GM08714 (cell line): ENCODE results near the gene OR2A5.

ENCODE experiments used
- H3K4me3 ChIP-seq: fragments of 200-500 bp; sonication (Bioruptor generic); 2 replicates; pipeline ENCODE4 v1.5.1; 2014; ENCODE audit warnings: mild to moderate bottlenecking, low read length, inconsistent platforms
- ZNF274 ChIP-seq: IDR thresholded peaks from 2 replicates; pipeline ENCODE4 v1.6.1; 2012; ENCODE audit warnings: mild to moderate bottlenecking, low read depth, low read length

Gene OR2A5

DNA sequence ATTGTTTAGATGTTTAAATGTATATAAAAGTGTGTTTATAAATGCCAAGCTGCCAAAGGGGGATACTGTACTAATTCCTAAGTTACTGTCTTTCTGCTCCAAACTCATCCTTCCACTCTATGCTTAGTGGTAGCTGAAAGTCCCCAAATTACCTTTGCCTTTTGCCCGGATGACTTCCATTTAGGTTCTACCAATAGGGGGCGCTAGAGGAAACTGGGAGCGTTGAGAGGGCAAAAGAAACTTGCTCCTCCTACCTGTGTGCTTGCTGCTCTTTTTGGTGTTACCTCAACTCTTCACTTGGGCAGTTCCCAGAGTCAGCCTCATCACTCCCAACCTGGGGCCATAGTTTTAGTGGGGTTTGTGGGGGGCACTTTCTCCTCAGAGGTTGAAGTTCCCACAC is 15.0 kb downstream of the OR2A5 start:
- TF ChIP-seq ZNF274: no peak
- H3K4me3 ChIP-seq: no peak overlapping the region

DNA sequence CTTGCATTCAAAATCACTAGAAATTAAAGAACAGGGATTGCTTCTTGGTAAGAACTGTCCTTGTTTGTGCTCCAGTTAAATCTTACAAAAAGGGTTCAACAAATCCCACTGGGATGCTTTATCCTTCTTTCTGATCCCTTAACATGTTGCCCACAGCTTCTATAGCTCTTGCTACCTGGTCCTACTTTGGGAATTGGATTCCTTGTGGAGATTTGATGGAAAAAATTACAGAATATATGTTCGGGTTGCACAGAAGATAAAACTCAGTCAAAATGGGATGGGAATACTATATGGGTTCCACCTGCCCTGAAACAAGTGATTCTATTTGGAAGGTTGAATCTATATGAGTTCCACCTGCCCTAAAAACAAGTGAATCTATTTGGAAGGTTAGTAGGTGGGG is 20.8 kb downstream of the OR2A5 start, which contains the start of gene OR2A25:
TSS of gene OR2A25 (plus strand) at position 301 of the 400 bp plus-strand sequence. CDS start 4,409 bp downstream, outside the sequence.
- TF ChIP-seq ZNF274: no peak
- no peak within 1 kb of the TSS for H3K4me3 ChIP-seq

DNA sequence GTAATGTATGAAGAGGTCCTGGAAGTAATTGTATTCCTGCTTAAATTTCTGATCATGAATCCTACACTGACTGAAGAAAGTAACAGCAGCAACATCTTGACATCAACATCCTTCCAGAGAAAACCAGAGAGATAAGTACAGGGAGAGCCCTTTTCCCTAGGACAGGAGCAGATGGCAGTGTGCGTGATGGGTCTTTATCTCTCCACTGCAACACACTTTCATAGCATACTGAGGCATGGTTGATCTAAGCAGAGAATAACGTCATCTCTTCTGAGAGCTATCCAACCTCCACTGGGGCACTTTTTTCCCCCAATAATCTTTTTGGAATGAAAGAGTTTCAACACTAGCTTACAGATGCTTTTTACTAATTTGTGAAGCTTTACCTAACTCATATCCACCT is 21.2 kb downstream of the OR2A5 start:
- TF ChIP-seq ZNF274: no peak
- H3K4me3 ChIP-seq: no peak overlapping the region

GRCh38 chr7:144074374-144074773 is 25.6 kb downstream of the OR2A5 start:
- no peak for TF ChIP-seq ZNF274
- no peak overlapping the region for H3K4me3 ChIP-seq

GRCh38 chr7:144085978-144086377 is 37.2 kb downstream of the OR2A5 start, which contains the start of gene OR2A12:
Gene OR2A12, plus strand, starts transcription at chr7:144086278. Its CDS starts 8,830 bp downstream, at chr7:144095108.
- no peak within 1 kb of the TSS for H3K4me3 ChIP-seq
- TF ChIP-seq ZNF274: no peak

DNA sequence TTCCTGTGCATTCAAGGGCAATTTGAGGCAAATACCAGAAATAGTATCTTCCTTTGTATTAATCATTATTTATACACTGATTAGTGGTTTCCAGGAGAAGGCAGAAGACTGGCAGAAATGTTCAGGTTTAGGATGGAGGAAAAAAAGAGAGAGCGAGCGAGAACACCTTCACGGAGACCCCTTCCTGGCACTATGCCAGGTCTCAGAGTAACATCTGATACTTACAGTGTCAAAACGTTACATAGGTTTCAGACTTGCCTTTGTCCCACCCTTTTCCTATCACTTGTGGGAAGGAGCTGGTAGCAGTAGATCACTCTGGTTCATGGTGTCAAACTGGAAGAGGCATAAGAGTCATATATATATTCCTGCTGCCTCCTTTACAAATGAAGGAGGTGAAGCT is 38.0 kb downstream of the OR2A5 start:
- no peak for TF ChIP-seq ZNF274
- no peak overlapping the region for H3K4me3 ChIP-seq

- TF ChIP-seq ZNF274: no peak
Measured at GRCh38 chr7:144087230-144087629, 38.5 kb downstream of the OR2A5 start.

DNA sequence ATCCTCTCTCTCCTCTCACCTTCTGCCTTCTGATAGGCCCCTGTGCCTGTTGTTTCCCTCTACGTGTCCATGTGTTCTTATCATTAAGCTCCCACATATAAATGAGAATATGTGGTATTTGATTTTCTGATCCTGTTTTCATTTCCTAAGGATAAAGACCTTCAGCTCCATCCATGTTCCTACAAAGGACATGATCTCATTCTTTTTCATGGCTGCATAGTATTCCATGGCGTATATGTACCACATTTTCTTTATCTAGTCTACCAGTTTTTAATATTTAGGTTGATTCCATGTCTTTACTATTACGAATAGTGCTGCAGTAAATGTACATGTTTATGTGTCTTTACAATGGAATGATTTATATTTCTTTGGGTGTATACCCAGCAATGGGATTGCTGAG is 41.9 kb downstream of the OR2A5 start:
- no peak for TF ChIP-seq ZNF274
- H3K4me3 ChIP-seq: no peak overlapping the region

More at GRCh38 chr7:144087230-144087629, 38.5 kb downstream of the OR2A5 start:
- no peak overlapping the region for H3K4me3 ChIP-seq

DNA sequence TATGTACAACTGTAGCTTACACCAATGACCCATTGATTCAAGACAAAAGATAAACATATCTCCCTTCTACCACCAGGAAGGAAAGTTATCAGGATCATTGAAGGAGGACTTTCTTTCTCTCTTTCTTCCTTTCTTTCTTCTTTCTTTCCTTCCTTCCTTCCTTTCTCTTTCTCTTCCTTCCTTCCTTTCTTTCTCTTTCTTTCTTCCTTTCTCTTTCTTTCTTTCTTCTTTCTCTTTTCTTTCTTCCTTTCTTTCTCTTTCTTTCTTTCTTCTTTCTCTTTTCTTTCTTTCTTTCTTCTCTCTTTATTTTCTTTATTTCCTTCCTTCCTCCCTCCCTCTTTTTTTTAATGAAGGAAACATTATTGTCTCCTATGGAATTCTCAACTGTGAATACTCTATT is 50.0 kb downstream of the OR2A5 start:
- no peak for TF ChIP-seq ZNF274
- no peak overlapping the region for H3K4me3 ChIP-seq

DNA sequence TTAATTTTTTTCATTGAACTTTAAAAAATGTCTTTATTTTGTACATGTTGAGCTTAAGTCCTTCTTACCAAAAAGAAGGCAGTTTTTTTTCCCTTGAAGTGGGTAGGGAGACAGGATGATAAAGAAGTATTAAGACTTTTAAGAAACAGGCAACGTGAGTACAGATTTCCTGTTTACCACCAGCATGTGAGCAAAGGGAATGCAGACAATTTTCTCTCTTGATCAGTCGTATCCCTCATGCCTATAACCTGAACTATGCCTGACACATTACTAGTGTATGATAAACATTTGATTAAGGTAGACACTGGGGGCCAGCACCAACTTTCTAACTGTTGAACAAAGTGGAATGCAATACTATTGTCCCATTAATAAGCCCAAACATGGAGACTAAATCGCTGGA is 51.9 kb downstream of the OR2A5 start:
- no peak overlapping the region for H3K4me3 ChIP-seq
- TF ChIP-seq ZNF274: no peak

- no peak for TF ChIP-seq ZNF274
- no peak overlapping the region for H3K4me3 ChIP-seq
Measured at GRCh38 chr7:144102041-144102440, 53.3 kb downstream of the OR2A5 start.

- no peak overlapping the region for H3K4me3 ChIP-seq
- TF ChIP-seq ZNF274: no peak
Measured at GRCh38 chr7:144105211-144105610, 56.5 kb downstream of the OR2A5 start.
